ENCODE results near the gene NAV1. TPM values are rescaled to one million over a fixed set of nuclear protein-coding genes. Genes with fewer than 3 reads are reported as not detected.

NAV1 gene
- total RNA-seq, 2 donors from 2014 or later = 17.9 to 24.1 TPM

GRCh38 chr1:201510734-201511133 is 28.2 kb upstream of the NAV1 start:
- no peaks in the 10 kb centered on the region for H3K36me3 ChIP-seq
- intact Hi-C loops (cut with DNase I) = loop anchor here (5.0 kb wide), 1 partner anchor 68 kb away; no protein-coding TSS in a partner anchor
- no peak overlapping the region for H3K9ac ChIP-seq (ENCODE audit: low read depth in 2 of 2, low read length in 2 of 2)
- DNase-seq = no peak
- no peaks in the 10 kb centered on the region for H3K27me3 ChIP-seq
- TF ChIP-seq CTCF (IDR thresholded peaks at IDR 0.05) = no peak
- no peak overlapping the region for H3K27ac ChIP-seq
- no peak overlapping the region for H3K4me3 ChIP-seq
- no peaks in the 10 kb centered on the region for H3K9me3 ChIP-seq
- peaks cover 3% of the 10 kb centered on the region for H3K4me1 ChIP-seq

DNA sequence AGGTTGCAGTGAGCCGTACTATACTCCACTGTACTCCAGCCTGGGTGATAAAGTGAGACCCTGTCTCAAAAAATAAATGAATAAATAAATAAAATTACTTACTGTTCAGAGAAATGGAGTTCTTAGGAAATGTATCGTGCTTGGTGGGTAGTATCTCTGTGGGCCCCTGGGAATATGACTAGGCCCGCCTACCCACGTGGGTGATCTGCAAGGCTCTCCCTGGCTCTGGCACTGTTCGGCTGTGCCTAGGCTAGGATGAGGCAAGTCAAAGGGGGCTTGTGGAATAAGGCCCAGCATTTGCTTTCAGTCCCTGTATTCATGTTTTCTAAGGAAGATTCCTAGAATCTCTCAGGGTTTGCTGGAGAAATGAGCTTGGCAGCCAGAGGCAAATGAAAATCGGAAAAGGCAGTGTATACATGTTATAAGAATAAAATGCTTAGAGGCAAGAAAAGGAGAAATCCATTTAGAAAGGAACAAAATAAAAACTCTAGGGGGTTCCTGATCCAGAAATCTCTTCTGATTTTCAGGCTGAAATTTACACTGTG is 27.5 kb upstream of the NAV1 start:
- H3K36me3 ChIP-seq = no peaks in the 10 kb centered on the region
- no peak for TF ChIP-seq CTCF (IDR thresholded peaks at IDR 0.05)
- H3K9me3 ChIP-seq = no peaks in the 10 kb centered on the region
- H3K9ac ChIP-seq (ENCODE audit: low read depth in 2 of 2, low read length in 2 of 2) = peak overlapping the region in 1 of 2 donors; percentile 55
- intact Hi-C loops (cut with DNase I) = loop anchor here (5.0 kb wide), 1 partner anchor 69 kb away; no protein-coding TSS in a partner anchor
- H3K4me1 ChIP-seq = no peaks in the 10 kb centered on the region
- no peaks in the 10 kb centered on the region for H3K27me3 ChIP-seq
- no peak overlapping the region for H3K4me3 ChIP-seq
- peak overlapping the region; percentile 49 for H3K27ac ChIP-seq
- DNase-seq = no peak

- H3K4me3 ChIP-seq = no peak overlapping the region
- peak; percentile 47 for DNase-seq
- peak overlapping the region; percentile 49 for H3K27ac ChIP-seq
- H3K9ac ChIP-seq (ENCODE audit: low read depth in 2 of 2, low read length in 2 of 2) = peak overlapping the region in 1 of 2 donors; percentile 55
- no peaks in the 10 kb centered on the region for H3K4me1 ChIP-seq
- no peaks in the 10 kb centered on the region for H3K36me3 ChIP-seq
- H3K27me3 ChIP-seq = no peaks in the 10 kb centered on the region
- no peak for TF ChIP-seq CTCF (IDR thresholded peaks at IDR 0.05)
- H3K9me3 ChIP-seq = no peaks in the 10 kb centered on the region
- intact Hi-C loops (cut with DNase I) = loop anchor here (1.0 to 5.0 kb wide), 2 partner anchors 30 to 70 kb away; no protein-coding TSS in a partner anchor
Observed at GRCh38 chr1:201511941-201512539, 26.9 kb upstream of the NAV1 start.

- H3K9me3 ChIP-seq = no peaks in the 10 kb centered on the region
- no peak overlapping the region for H3K9ac ChIP-seq (ENCODE audit: low read depth in 2 of 2, low read length in 2 of 2)
- no peaks in the 10 kb centered on the region for H3K36me3 ChIP-seq
- no peak overlapping the region for H3K4me3 ChIP-seq
- H3K27me3 ChIP-seq = no peaks in the 10 kb centered on the region
- no peaks in the 10 kb centered on the region for H3K4me1 ChIP-seq
- no peak overlapping the region for H3K27ac ChIP-seq
- no peak for DNase-seq
- TF ChIP-seq CTCF (IDR thresholded peaks at IDR 0.05) = no peak
- intact Hi-C loops (cut with DNase I) = loop anchor here (5.0 kb wide), 1 partner anchor 71 kb away; no protein-coding TSS in a partner anchor
Observed at GRCh38 chr1:201513498-201514243, 25.3 kb upstream of the NAV1 start.

DNA sequence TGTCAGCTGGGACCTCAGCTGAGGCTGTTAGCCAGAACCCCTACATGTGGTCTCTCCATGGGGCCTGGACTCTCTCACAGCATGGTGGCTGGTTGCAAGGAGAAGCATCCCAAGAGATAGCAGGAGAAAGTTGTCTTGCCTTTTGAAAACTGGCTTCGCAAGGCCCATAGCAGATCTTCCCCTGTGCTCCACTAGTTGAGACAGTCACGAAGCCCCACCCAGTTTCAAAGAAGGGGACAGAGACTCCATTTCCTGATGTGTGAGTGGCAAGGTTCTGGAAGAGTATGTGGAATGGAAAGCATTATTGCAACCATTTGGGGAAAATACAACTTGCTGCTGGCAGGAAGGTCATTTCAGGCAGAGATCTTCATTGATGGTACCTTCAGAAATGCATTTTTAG is 24.5 kb upstream of the NAV1 start:
- H3K4me1 ChIP-seq = no peaks in the 10 kb centered on the region
- H3K27me3 ChIP-seq = no peaks in the 10 kb centered on the region
- intact Hi-C loops (cut with DNase I) = loop anchor here (5.0 kb wide), 1 partner anchor 72 kb away; no protein-coding TSS in a partner anchor
- no peak overlapping the region for H3K27ac ChIP-seq
- no peak overlapping the region for H3K9ac ChIP-seq (ENCODE audit: low read depth in 2 of 2, low read length in 2 of 2)
- DNase-seq = no peak
- no peak overlapping the region for H3K4me3 ChIP-seq
- no peaks in the 10 kb centered on the region for H3K9me3 ChIP-seq
- no peaks in the 10 kb centered on the region for H3K36me3 ChIP-seq
- no peak for TF ChIP-seq CTCF (IDR thresholded peaks at IDR 0.05)

All from colonic mucosa (tissue), 4 donors.